Fibroblast of skin of left quadriceps (primary cell): ENCODE measurements around the gene HSCB.
"Not testable (repeated sequence)": the region's sequence is repeated elsewhere in the genome, so short reads cannot be mapped to it uniquely, and the experiment has no call there.

Experiments used
- DNase-seq, 2 experiments: peaks; one replicate each; pipeline ENCODE4 v3.0.0-alpha.2; 2013; ENCODE audit warnings: low read depth in 2 of 2

The HSCB gene

GRCh38 chr22:28738876-28739275, 3.0 kb upstream of the HSCB start:
- DNase-seq: not testable (repeated sequence)

DNA sequence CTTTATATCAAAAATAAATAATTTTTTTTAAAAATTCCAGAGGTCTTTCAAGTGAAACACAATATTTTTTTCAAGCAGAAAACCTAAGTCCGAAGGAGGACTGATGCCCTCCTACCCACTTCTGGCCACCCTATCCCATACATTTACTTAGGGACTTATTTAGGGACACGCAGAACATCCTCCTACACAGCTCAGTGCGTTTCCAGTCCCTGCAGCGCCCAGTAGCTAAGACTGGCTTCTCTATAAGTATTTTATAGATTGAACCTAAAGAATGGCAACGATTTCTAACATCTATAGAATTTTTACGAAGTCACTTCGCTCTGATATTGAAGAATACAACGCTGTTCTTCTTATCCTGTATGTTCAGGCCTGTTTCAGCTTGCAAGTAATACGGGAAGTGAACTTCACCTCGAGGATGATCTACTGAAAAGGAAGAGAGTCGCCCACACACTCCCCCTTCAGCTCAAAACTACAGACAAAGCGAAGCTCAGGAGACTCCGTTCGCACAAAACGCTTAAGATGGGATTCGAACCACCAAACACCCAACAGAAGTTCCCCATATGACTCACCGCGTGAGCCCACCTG, 547 bp upstream of the HSCB start:
- no peak for DNase-seq

GRCh38 chr22:28742562-28742962, 723 bp downstream of the HSCB start:
- no peak for DNase-seq

GRCh38 chr22:28743852-28744251, 2.0 kb downstream of the HSCB start:
- DNase-seq: no peak

DNA sequence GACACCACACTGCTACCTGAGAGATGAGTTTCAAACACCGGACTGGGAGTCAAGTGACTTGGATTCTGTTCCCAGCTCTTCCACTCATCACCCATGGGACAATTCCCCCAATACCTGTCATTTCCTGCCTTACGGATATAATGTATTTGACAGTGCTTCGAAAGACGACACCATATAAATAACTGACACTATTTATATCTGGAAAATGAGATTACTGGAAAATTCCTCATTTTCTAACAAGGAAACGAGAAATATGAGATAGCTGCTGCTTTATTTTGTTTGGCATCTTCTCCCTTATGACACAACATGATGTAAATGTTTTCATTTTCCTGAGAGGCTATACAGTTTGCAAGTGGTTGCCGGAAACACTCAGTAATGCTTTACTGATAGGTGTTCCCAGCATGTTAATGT, 8.6 kb downstream of the HSCB start:
- DNase-seq: peak; percentile 46 to 49

- not testable (repeated sequence) for DNase-seq
These were observed 12.7 kb downstream of the HSCB start for GRCh38 chr22:28754512-28754911.

- DNase-seq: no peak
These were observed 18.2 kb downstream of the HSCB start for GRCh38 chr22:28759861-28760560.

GRCh38 chr22:28761449-28761755, 19.6 kb downstream of the HSCB start:
- DNase-seq: no peak

DNA sequence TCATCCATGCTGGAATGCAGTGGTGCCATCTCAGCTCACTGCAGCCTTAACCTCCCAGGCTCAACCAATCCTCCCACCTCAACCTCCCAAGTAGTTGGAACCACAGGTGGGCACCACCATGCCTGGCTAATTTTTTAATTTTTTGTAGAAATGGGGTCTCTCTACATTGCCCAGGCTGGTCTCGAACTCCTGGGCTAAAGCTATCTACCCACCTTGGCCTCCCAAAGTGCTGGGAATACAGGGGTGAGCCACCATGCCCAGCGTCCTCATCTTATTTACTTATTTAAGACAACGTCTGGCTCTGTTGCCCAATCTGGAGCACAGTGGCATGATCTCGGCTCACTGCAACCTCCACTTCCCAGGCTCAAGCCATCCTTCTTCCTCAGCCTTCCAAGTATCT, 20.2 kb downstream of the HSCB start:
- not testable (repeated sequence) for DNase-seq

- DNase-seq: no peak
These were observed 24.8 kb downstream of the HSCB start for GRCh38 chr22:28766628-28767027.

- no peak for DNase-seq
These were observed 27.0 kb downstream of the HSCB start for GRCh38 chr22:28768701-28769393.

- DNase-seq: no peak
These were observed 27.7 kb downstream of the HSCB start for GRCh38 chr22:28769394-28770085.

DNA sequence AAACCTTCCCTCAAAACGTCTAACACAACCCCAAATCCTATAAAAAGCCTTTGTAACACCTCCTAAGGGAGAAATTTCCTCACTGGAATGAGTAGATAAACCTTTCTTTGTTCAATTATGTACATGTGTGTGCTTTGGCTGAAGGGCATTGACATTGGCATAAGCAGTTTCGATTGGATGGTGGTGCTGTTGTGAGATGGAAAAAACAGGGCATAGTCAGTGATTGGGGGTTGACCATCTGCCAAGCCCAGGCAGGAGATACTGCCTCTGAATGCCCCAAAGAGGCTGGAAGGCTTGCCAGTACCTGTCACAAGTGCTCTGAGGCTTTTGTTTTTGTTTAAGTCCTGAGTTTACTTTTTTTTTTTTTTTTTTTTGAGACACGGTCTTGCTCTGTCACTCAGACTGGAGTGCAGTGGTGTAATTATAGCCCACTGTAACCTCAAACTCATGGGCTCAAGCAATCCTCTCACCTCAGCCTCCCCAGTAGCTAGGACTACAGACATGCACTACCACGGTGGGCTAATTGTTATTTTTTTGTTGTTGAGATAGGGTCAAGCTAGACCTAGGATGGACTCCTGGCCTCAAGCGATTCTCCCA, 29.5 kb downstream of the HSCB start:
- DNase-seq: no peak

DNA sequence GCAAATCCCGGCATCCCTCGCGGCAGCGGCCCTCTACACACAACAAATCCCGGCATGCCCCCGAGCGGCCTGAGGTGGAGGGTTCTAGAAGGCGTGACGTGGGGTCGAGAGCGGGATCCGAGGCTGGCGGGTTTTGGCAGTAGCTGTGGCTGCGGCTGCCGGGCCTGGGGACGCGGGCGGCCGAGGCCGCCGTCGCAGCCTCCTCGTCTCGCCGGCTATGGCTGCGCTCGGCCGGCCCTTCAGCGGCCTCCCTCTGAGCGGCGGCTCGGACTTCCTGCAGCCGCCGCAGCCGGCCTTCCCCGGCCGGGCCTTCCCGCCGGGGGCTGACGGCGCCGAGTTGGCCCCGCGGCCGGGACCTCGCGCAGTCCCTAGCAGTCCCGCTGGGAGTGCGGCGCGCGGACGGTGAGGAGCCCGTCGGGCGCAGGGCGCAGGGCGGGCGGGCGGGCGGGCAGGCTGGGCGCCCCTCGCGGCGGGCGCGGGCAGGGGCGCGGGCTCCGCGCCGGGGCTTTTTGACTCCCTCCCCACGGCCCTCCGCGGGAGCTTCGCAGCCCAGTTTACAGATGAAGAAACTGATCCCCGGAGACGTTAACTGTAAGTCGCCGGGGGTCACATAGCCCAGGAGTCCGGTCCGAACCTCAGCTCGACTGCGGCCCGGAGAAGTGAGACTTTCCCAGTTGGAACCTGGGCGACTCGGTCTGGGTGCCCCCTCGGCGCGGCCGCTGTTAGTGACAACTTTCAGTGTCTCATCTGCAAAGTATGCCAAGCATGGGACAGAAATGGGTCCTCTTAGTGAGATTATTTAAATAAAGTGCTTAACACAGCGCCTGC, 31.0 kb downstream of the HSCB start, which contains the start of gene CCDC117:
Gene CCDC117 (plus strand): TSS at position 63 of the 828 bp plus-strand sequence. CDS start 155 bp downstream, at position 218.
- DNase-seq: peak; percentile 89

DNA sequence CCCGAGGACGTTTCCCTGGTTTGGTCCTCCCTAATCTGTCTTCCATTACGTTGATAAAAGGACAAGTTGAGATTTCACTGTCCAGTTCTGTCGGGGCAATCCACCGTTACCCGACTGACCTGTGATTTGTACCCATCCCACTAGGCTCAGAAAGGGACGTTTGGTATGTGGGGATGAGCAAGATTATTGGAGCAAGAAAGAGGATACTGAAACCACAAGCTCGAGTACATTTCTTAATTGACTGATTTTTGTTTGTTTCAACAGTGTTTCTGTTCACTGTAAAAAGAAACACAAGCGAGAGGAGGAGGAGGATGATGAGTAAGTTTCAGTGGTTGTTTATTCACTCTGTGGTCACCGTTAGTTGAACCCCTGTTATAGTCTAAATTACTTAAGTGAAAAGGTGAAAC, 31.6 kb downstream of the HSCB start:
- peak in 1 of 2 experiments; percentile 10 for DNase-seq

- no peak for DNase-seq
These were observed 32.5 kb downstream of the HSCB start for GRCh38 chr22:28774378-28774777.

DNA sequence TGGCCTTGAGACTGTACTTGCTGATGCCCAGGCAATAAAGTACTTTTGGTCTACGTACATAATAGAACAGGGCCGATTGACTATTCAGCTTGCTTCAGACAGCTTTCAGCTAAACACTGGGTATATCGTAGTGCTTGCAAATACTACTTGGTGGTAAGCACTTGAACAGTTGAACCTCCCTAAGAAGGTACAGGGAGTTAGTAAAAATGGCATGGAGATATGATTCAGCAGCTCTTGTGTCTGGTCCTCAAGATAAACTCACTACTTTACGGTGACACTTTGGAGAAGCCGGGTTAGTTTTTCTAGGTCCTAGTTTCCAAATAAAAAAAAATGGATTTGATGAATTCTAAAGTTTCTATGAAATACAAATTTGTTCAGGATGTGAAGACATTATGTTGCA, 38.0 kb downstream of the HSCB start:
- DNase-seq: no peak

DNA sequence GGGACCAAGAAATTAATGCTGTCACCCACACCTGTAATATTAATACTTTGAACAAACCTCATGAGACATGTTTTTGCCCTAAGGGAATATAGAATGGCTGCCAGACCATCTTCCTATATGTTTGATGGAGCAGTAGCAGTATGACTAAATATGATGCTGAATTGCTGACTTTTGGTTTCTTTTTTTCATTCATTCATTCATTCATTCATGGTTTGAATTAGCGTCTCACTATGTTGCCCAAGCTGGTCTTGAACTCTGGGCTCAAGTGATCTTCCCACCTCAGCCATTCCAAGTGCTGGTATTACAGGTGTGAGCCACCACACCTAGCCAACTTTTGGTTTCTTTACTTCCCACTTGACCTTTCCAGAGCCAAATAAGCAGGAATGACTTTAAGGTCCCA, 38.5 kb downstream of the HSCB start:
- no peak for DNase-seq

DNA sequence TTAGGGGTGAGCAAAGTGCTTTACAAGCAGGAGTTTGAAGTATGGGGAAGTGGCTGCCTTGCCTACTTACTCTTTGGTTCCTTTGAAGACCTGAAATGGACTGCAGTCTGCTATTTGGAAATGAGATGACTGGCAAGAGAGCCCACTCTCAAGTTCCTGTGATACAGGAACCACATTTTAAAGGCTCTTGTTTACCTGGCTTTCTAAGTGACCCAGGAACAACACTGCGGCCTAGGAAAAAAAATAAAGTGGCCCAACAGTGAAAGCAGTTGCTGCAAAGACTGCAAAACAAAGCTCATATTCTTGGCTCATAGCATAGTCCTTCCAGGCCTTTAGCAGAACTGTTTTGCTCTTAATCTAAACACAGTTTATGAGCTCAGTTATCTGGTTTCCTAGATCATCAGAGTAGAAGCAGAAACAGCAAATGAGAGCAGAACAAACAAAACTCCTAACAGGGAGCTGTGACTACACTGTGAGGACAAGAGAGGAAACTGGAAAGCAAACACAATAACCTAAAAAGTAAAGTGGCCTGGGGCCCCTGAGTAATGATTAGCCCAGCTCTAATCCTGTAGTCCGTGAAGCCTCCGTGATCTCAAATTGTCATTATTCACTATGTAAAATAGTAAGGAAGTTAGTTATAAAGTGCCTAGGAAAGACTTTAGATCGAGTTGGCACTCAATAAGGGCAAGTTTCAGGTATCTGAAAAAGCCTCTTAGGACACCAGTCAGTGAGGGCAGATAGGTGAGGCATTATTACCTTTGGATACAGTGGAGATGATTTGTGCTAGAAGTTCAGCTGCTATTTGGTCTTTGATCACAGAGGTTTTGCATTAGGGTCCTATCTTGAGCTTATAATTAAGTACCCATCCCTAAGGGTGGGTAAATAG, 42.2 kb downstream of the HSCB start:
- DNase-seq: no peak

DNA sequence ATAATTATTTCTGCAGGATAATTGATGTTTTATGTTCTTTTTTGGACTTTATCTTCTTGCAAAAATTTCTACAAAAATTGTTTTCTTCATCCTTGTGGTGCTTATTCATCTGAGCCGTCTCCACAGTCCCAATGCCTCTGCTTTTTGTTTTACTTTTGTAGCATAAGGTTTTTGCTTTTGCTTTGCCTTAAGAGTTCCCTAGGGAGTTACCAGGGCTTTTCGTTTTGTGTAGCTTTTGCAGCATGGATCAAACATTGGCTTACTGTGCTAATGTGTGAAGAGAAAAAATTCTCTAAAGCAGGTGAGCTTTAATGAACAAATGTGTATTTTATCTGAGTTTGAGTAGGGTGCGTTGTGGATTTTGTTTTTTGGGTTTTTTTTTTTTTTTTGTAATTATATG, 46.8 kb downstream of the HSCB start:
- no peak for DNase-seq
